Smooth muscle cell (in vitro differentiated cells): ENCODE measurements around the gene ABTB2. TPM values are rescaled to one million over a fixed set of nuclear protein-coding genes. Genes with fewer than 3 reads are reported as not detected.

ENCODE experiments used
- DNase-seq: peaks from one replicate; lab custom pipeline; 2025; ENCODE audit not compliant: unreplicated experiment; lab: John Stamatoyannopoulos, UW
- H2AFZ ChIP-seq: fragments of 200-600 bp; sonication (generic); 2 replicates; pipeline ENCODE4 v1.6.0; 2016; ENCODE audit warnings: antibody characterized with exemption, low read depth, mild to moderate bottlenecking
- H3F3A ChIP-seq: fragments of 200-600 bp; sonication (generic); 2 replicates; pipeline ENCODE4 v1.6.0; 2017; ENCODE audit warnings: antibody characterized with exemption, low read depth
- H3K27ac ChIP-seq: fragments of 200-600 bp; sonication (generic); 2 replicates; pipeline ENCODE4 v1.5.1; 2016; ENCODE audit warnings: low read depth, mild to moderate bottlenecking
- H3K27me3 ChIP-seq: fragments of 200-600 bp; sonication (generic); 2 replicates; pipeline ENCODE4 v1.6.1; 2016; ENCODE audit warnings: low read depth, mild to moderate bottlenecking
- H3K36me3 ChIP-seq: fragments of 200-600 bp; sonication (generic); 2 replicates; pipeline ENCODE4 v1.5.1; 2016; ENCODE audit warnings: low read depth
- H3K4me1 ChIP-seq: fragments of 200-600 bp; sonication (generic); 2 replicates; pipeline ENCODE4 v1.5.1; 2016; ENCODE audit warnings: low read depth
- H3K4me2 ChIP-seq: fragments of 200-600 bp; sonication (generic); 2 replicates; pipeline ENCODE4 v1.6.0; 2016; ENCODE audit warnings: mild to moderate bottlenecking
- H3K4me3 ChIP-seq: fragments of 200-600 bp; sonication (generic); 2 replicates; pipeline ENCODE4 v1.5.1; 2016; ENCODE audit warnings: mild to moderate bottlenecking
- H3K79me2 ChIP-seq: fragments of 200-600 bp; sonication (generic); 2 replicates; pipeline ENCODE4 v1.6.0; 2016; ENCODE audit warnings: low read depth, mild to moderate bottlenecking
- H3K9ac ChIP-seq: fragments of 200-600 bp; sonication (generic); 2 replicates; pipeline ENCODE4 v1.6.0; 2016; ENCODE audit warnings: low read depth
- H3K9me3 ChIP-seq: fragments of 200-600 bp; sonication (generic); replicated peaks from 2 replicates; pipeline ENCODE4 v1.5.1; 2016; ENCODE audit warnings: low read depth
- H4K20me1 ChIP-seq: fragments of 200-600 bp; sonication (generic); 2 replicates; pipeline ENCODE4 v1.6.0; 2016; ENCODE audit warnings: low read depth
- WGBS: methylation state at CpG from one replicate; pipeline ENCODE4 v1.1.7; 2016; ENCODE audit warnings: low lambda C conversion rate; 5-methylcytosine and 5-hydroxymethylcytosine counted together
- polyA plus RNA-seq: library from polyadenylated mRNA; unstranded; fragments of >200 nt; fragmentation: Nextera tagmentation; extraction: Ambion mirVana; gene quantifications from 2 replicates; pipeline ENCODE4 v1.2.1, GENCODE V29; 2016
- total RNA-seq: library from RNA; depleted of rRNA; stranded (reverse); fragments of >200 nt; gene quantifications from 2 replicates; pipeline ENCODE4 v1.2.3, GENCODE V29; 2014
- TF ChIP-seq, protein P1 (sequence below): fragments of 200-600 bp; sonication (generic); IDR thresholded peaks from 2 replicates; pipeline ENCODE4 v1.5.1; 2017; ENCODE audit warnings: borderline replicate concordance, mild to moderate bottlenecking, antibody characterized with exemption; ENCODE audit not compliant: insufficient read depth, poor library complexity, severe bottlenecking

The ABTB2 gene
- total and polyA plus RNA-seq, 2 experiments from 2014 or later, result 4.3 to 4.9 TPM

DNA sequence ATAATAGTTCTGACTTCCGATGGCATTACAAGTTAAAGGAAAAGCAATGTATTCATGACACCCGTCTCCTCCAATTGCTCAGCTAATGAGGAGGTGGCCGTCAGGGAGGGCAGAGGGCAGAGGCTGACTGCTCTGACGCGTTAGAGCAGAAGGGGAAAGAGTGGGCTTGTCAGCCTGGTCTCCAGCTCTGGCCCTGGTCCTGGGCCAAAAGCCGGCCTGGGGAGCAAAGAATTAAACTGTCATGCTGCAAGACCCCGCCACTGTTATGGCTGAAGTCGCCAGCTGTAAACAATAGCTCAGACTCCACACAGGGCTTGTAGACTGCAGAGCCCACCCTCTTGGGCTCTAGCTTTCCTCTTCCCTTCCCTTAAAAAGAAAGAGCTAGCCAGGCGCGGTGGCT lies 132.7 kb downstream of the ABTB2 start:
- DNase-seq, result no peak
- no peak overlapping the region for H3K27ac ChIP-seq

DNA sequence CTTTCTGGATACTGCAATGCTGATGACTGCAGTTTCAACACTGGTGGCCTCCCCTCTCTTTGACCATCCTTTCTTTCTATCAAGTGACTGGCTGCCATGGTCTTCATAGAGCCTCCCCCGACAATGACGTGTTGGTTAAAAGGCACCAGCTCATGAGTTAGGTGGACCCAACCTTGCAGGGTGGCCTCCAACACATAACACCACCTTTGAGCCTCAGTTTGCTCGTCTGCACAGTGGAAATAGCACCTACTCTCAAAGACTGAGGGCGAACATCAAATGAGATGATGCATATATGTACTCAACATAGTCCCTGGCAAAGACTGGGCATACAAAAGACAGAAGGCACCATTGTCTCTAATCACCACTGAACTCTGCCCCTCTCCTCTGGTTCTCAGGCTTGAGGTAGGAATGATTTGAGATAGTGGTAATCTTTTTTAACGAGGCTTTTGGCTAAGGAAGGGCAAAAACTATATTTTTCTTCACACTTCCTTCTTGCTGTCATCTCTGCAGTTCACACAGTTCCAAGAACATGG lies 133.3 kb downstream of the ABTB2 start:
- Histone ChIP-seq H3K27me3 (no peaks in the 10 kb centered on the region), H3F3A (no peaks in the 10 kb centered on the region), H2AFZ (no peak overlapping the region), H3K4me2 (no peak overlapping the region), H3K79me2 (no peaks in the 10 kb centered on the region), H4K20me1 (peaks cover 34% of the 10 kb centered on the region), H3K9me3 (no peaks in the 10 kb centered on the region), H3K27ac (no peak overlapping the region), H3K4me1 (peaks cover 12% of the 10 kb centered on the region), H3K4me3 (no peak overlapping the region), H3K9ac (no peak overlapping the region), H3K36me3 (no peaks in the 10 kb centered on the region)
- WGBS, result 93% methylated on average over 5 of the region's 5 CpGs
- TF ChIP-seq, protein P1, sequence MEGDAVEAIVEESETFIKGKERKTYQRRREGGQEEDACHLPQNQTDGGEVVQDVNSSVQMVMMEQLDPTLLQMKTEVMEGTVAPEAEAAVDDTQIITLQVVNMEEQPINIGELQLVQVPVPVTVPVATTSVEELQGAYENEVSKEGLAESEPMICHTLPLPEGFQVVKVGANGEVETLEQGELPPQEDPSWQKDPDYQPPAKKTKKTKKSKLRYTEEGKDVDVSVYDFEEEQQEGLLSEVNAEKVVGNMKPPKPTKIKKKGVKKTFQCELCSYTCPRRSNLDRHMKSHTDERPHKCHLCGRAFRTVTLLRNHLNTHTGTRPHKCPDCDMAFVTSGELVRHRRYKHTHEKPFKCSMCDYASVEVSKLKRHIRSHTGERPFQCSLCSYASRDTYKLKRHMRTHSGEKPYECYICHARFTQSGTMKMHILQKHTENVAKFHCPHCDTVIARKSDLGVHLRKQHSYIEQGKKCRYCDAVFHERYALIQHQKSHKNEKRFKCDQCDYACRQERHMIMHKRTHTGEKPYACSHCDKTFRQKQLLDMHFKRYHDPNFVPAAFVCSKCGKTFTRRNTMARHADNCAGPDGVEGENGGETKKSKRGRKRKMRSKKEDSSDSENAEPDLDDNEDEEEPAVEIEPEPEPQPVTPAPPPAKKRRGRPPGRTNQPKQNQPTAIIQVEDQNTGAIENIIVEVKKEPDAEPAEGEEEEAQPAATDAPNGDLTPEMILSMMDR, result no peak
- no peak for DNase-seq

More for the DNA sequence above, 132.7 kb downstream of the ABTB2 start:
- no peaks in the 10 kb centered on the region for H3K9me3 ChIP-seq
- WGBS, result 80% methylated on average over 10 of the region's 10 CpGs
- no peak overlapping the region for H3K9ac ChIP-seq
- no peak overlapping the region for H3K4me3 ChIP-seq
- no peaks in the 10 kb centered on the region for H3F3A ChIP-seq
- no peak overlapping the region for H3K4me2 ChIP-seq
- H3K36me3 ChIP-seq, result no peaks in the 10 kb centered on the region
- H3K4me1 ChIP-seq, result peaks cover 12% of the 10 kb centered on the region
- no peaks in the 10 kb centered on the region for H3K79me2 ChIP-seq
- no peaks in the 10 kb centered on the region for H3K27me3 ChIP-seq
- H2AFZ ChIP-seq, result no peak overlapping the region
- TF ChIP-seq, protein P1, result no peak
- H4K20me1 ChIP-seq, result peaks cover 34% of the 10 kb centered on the region

DNA sequence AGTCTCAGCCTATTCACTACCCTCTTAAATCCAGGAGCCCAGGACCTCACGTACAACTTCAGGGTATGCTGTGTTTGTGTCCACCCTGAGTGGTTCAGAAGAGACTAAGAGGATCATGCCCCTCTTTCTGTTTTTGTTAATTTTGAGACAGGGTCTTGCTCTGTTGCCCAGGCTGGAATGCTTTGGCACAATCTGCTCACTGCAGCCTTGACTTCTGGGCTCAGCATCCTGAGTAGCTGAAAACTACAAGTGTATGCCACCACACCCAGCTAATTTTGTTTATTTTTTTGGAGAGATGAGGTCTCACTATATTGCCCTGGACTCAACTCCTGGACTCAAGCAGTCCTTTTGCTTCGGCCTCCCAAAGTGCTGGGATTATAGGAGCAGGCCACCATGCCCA lies 133.9 kb downstream of the ABTB2 start:
- H3K9ac ChIP-seq, result no peak overlapping the region
- H3K4me1 ChIP-seq, result peaks cover 12% of the 10 kb centered on the region
- H4K20me1 ChIP-seq, result peaks cover 34% of the 10 kb centered on the region
- no peaks in the 10 kb centered on the region for H3K79me2 ChIP-seq
- H3K9me3 ChIP-seq, result no peaks in the 10 kb centered on the region
- no peaks in the 10 kb centered on the region for H3K36me3 ChIP-seq
- DNase-seq, result no peak
- no peak overlapping the region for H2AFZ ChIP-seq
- H3K4me3 ChIP-seq, result no peak overlapping the region
- H3K27me3 ChIP-seq, result no peaks in the 10 kb centered on the region
- H3K4me2 ChIP-seq, result peak overlapping the region; percentile 71
- H3K27ac ChIP-seq, result peak overlapping the region; percentile 45
- H3F3A ChIP-seq, result no peaks in the 10 kb centered on the region
- WGBS, result 95% methylated on average over 2 of the region's 2 CpGs
- TF ChIP-seq, protein P1, result no peak

DNA sequence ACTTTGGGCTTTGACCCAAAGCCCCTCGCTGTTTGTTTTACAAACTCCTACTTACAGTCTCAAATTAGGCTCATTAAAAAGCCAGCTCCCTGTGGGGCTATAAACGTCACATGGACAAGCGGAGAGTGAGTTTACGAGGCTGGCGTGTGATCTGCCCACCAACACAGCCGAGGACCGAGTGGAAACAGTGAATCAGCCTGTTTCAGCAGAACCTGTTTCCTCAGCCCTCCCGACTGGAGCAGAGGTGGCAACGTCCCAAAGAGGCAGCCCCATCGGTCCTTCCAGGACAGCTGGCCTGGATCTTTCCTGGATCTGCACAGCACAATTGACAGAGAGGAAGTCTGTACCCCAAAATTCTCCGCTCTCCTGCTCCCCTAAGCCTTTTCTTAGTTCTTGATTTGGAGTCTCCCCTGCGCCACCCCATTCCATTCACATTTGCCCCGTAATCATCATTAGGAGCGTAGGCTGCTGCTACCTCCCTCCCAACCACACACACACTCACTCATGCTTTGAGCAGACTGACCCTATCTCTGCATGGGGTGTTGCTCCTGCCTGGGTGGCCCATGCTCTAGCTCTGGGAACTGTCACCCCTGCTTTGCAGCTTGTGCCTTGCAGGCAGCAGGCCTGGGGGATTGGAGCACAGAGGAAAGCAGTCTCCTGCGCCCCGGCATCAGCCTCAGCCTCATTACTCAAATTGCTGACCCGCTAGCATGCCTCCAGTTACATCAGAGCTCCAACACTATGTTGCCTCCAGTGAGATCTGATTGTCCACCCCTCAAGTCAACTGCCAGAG lies 134.6 kb downstream of the ABTB2 start:
- DNase-seq, result peak; percentile 43
- Histone ChIP-seq H3K27ac (peak overlapping the region; percentile 45), H3K4me3 (no peak overlapping the region), H4K20me1 (peaks cover 34% of the 10 kb centered on the region), H3K4me2 (peak overlapping the region; percentile 71), H3K9ac (no peak overlapping the region), H3K36me3 (no peaks in the 10 kb centered on the region), H3K79me2 (no peaks in the 10 kb centered on the region), H3K9me3 (no peaks in the 10 kb centered on the region), H2AFZ (no peak overlapping the region), H3F3A (no peaks in the 10 kb centered on the region), H3K27me3 (no peaks in the 10 kb centered on the region), H3K4me1 (peaks cover 12% of the 10 kb centered on the region)
- WGBS, result 19% methylated on average over 17 of the region's 17 CpGs
- TF ChIP-seq, protein P1, result no peak
